ENCODE results near the gene NUDT16. TPM values are rescaled to one million over a fixed set of nuclear protein-coding genes. Genes with fewer than 3 reads are reported as not detected.

The NUDT16 gene
- polyA plus RNA-seq, 1 donor (not counting 4 experiments of a cell fraction or from before 2014, with no cell fraction given): 6.9 TPM

- H4K20me1 ChIP-seq (ENCODE audit: control insufficient read depth, extremely low read depth, insufficient read depth, low read length): no peaks in the 10 kb centered on the region
- DNase-seq (ENCODE audit: low read depth, low spot score) (no peak), FAIRE-seq (no peak)
- no peak for TF ChIP-seq EZH2 (IDR thresholded peaks at IDR 0.05; ENCODE audit: low read length)
- TF ChIP-seq, protein P1, sequence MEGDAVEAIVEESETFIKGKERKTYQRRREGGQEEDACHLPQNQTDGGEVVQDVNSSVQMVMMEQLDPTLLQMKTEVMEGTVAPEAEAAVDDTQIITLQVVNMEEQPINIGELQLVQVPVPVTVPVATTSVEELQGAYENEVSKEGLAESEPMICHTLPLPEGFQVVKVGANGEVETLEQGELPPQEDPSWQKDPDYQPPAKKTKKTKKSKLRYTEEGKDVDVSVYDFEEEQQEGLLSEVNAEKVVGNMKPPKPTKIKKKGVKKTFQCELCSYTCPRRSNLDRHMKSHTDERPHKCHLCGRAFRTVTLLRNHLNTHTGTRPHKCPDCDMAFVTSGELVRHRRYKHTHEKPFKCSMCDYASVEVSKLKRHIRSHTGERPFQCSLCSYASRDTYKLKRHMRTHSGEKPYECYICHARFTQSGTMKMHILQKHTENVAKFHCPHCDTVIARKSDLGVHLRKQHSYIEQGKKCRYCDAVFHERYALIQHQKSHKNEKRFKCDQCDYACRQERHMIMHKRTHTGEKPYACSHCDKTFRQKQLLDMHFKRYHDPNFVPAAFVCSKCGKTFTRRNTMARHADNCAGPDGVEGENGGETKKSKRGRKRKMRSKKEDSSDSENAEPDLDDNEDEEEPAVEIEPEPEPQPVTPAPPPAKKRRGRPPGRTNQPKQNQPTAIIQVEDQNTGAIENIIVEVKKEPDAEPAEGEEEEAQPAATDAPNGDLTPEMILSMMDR (optimal IDR thresholded peaks at IDR 0.05 in 1 of 3, IDR thresholded peaks at IDR 0.05 in 1 of 3, conservative IDR thresholded peaks at IDR 0.05 in 1 of 3; ENCODE audit: extremely low read depth in 1 of 3, insufficient read depth in 2 of 3, low read length in 3 of 3): no peak
- no peaks in the 10 kb centered on the region for H3K9me1 ChIP-seq (ENCODE audit: control insufficient read depth, extremely low read depth, insufficient read depth, low read length)
- H3K4me2 ChIP-seq (ENCODE audit: control insufficient read depth, extremely low read depth, insufficient read depth, low read depth, low read length): no peak overlapping the region
- H3K4me1 ChIP-seq (ENCODE audit: control insufficient read depth, extremely low read depth, insufficient read depth, low read length): no peaks in the 10 kb centered on the region
- H3K36me3 ChIP-seq (ENCODE audit: control insufficient read depth in 2 of 2, extremely low read depth in 1 of 2, insufficient read depth in 2 of 2, low read length in 2 of 2): no peaks in the 10 kb centered on the region
- H3K9me3 ChIP-seq (ENCODE audit: control insufficient read depth, low read depth, low read length): no peaks in the 10 kb centered on the region
- H2AFZ ChIP-seq (ENCODE audit: control insufficient read depth, low read length): no peak overlapping the region
- no peaks in the 10 kb centered on the region for H3K27me3 ChIP-seq (ENCODE audit: control insufficient read depth, extremely low read depth, insufficient read depth, low read length)
- dilution Hi-C loops (cut with MboI; ENCODE audit: extremely low pct_ligation_motif_present, low sequenced_read_pairs): no loop called here
- no peaks in the 10 kb centered on the region for H3K79me2 ChIP-seq (ENCODE audit: control insufficient read depth, insufficient read depth, low read length)
- H3K27ac ChIP-seq (ENCODE audit: control insufficient read depth, insufficient read depth, low read length): no peak overlapping the region
- no peak overlapping the region for H3K9ac ChIP-seq (ENCODE audit: control insufficient read depth, extremely low read depth, insufficient read depth, low read length)
- H3K4me3 ChIP-seq (ENCODE audit: control insufficient read depth in 2 of 3, extremely low read depth in 1 of 3, insufficient read depth in 2 of 3, low read depth in 1 of 3, low read length in 3 of 3): no peak overlapping the region
Observed at GRCh38 chr3:131396170-131396569, 14.6 kb downstream of the NUDT16 start.

DNA sequence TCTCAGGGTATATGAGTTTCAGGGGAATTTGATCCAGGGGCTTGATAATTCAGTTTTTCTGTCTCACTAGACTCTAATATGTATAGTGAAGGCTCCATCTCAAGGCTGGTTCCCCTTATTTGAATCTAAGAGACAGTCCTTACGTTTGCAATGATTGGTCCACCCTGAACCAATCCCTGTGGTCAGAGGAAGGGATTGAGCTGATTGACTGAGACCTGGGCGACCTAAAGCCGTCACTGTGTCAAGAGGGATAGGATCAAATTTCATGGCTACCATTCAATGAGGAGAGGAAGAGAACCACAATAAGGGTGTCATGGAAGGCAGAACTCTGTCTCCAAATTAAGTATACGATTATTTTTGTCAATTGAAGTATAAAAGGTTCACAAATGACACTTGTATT is 16.3 kb downstream of the NUDT16 start:
- dilution Hi-C loops (cut with MboI; ENCODE audit: extremely low pct_ligation_motif_present, low sequenced_read_pairs): no loop called here
- no peak for FAIRE-seq

More for the DNA sequence above, 16.3 kb downstream of the NUDT16 start:
- Histone ChIP-seq H2AFZ (ENCODE audit: control insufficient read depth, low read length) (no peak overlapping the region), H3K79me2 (ENCODE audit: control insufficient read depth, insufficient read depth, low read length) (no peaks in the 10 kb centered on the region), H4K20me1 (ENCODE audit: control insufficient read depth, extremely low read depth, insufficient read depth, low read length) (no peaks in the 10 kb centered on the region), H3K9ac (ENCODE audit: control insufficient read depth, extremely low read depth, insufficient read depth, low read length) (no peak overlapping the region), H3K9me1 (ENCODE audit: control insufficient read depth, extremely low read depth, insufficient read depth, low read length) (no peaks in the 10 kb centered on the region), H3K27ac (ENCODE audit: control insufficient read depth, insufficient read depth, low read length) (no peak overlapping the region), H3K9me3 (ENCODE audit: control insufficient read depth, low read depth, low read length) (no peaks in the 10 kb centered on the region), H3K36me3 (ENCODE audit: control insufficient read depth in 2 of 2, extremely low read depth in 1 of 2, insufficient read depth in 2 of 2, low read length in 2 of 2) (no peaks in the 10 kb centered on the region), H3K4me2 (ENCODE audit: control insufficient read depth, extremely low read depth, insufficient read depth, low read depth, low read length) (no peak overlapping the region), H3K4me3 (ENCODE audit: control insufficient read depth in 2 of 3, extremely low read depth in 1 of 3, insufficient read depth in 2 of 3, low read depth in 1 of 3, low read length in 3 of 3) (no peak overlapping the region), H3K4me1 (ENCODE audit: control insufficient read depth, extremely low read depth, insufficient read depth, low read length) (peaks cover 9% of the 10 kb centered on the region), H3K27me3 (ENCODE audit: control insufficient read depth, extremely low read depth, insufficient read depth, low read length) (no peaks in the 10 kb centered on the region)
- no peak for TF ChIP-seq EZH2 (IDR thresholded peaks at IDR 0.05; ENCODE audit: low read length)
- TF ChIP-seq, protein P1 (optimal IDR thresholded peaks at IDR 0.05 in 1 of 3, IDR thresholded peaks at IDR 0.05 in 1 of 3, conservative IDR thresholded peaks at IDR 0.05 in 1 of 3; ENCODE audit: extremely low read depth in 1 of 3, insufficient read depth in 2 of 3, low read length in 3 of 3): no peak
- DNase-seq (ENCODE audit: low read depth, low spot score): no peak
